ENCODE measurements around the gene SEMG2. TPM values are rescaled to one million over a fixed set of nuclear protein-coding genes. Genes with fewer than 3 reads are reported as not detected.

Gene SEMG2
- total and polyA plus RNA-seq, 9 of the 15 experiments (the other 6 are each of a cell fraction or from before 2014, with no cell fraction given) = not detected

DNA sequence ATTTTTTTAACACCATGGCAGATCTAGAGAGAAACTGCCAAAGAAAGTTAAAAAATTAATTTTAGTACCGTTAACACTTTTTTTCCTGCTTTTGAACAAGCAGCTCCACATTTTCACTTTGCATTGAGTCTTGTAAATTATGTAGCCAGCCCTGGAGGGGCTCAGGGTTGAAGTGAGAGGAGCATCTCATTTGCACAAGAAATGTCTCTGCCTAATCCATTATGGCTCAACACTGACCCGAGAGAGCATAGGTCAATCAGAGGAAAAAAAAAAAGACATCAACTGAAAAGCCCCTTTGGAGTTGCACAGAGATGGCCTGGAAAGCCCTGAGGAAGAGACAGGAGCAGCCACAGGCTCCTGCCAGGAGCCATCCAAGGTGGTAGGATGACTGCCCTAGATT is 37.5 kb downstream of the SEMG2 start:
- in situ Hi-C loops (cut with MboI) = no loop called here
- 0% methylated on average over 2 of the region's 2 CpGs for WGBS (ENCODE audit: insufficient coverage, low coverage, missing lambda C conversion rate)

More for the DNA sequence above, 37.5 kb downstream of the SEMG2 start:
- Histone ChIP-seq H4K20me1 (replicated peaks; ENCODE audit: control insufficient read depth, insufficient read depth, low read length) (no peaks in the 10 kb centered on the region; the same call in 1 of the 2 replicates), H3K79me2 (ENCODE audit: control insufficient read depth, insufficient read depth, low read length) (no peaks in the 10 kb centered on the region), H3K4me1 (replicated peaks in 1 of 2; ENCODE audit: control insufficient read depth in 2 of 2, insufficient read depth in 2 of 2, low read length in 2 of 2) (no peaks in the 10 kb centered on the region), H3K9ac (ENCODE audit: insufficient read depth in 1 of 2, low read depth in 2 of 2, low read length in 2 of 2) (no peak overlapping the region), H3K27ac (ENCODE audit: extremely low read depth, low read depth, low read length) (no peak overlapping the region), H3K4me2 (ENCODE audit: insufficient read depth, low read length) (no peak overlapping the region), H3K36me3 (ENCODE audit: control insufficient read depth, insufficient read depth, low read length) (no peaks in the 10 kb centered on the region), H3K27me3 (ENCODE audit: control insufficient read depth in 2 of 2, insufficient read depth in 2 of 2, low read length in 2 of 2) (peaks cover 0 to 5% of the 10 kb centered on the region in 2 experiments; a peak in 2 of 5 replicates), H3K4me3 (no peak overlapping the region), H3K9me1 (ENCODE audit: control insufficient read depth, insufficient read depth, low read length) (no peaks in the 10 kb centered on the region), H2AFZ (ENCODE audit: low read depth, low read length) (no peak overlapping the region), H3K9me3 (replicated peaks; ENCODE audit: control insufficient read depth, insufficient read depth, low read depth, low read length) (no peaks in the 10 kb centered on the region)
- ChIA-PET CTCF (ENCODE audit: low intra/inter-chr PET ratio) (no interaction called here), POLR2A (no interaction called here)
- no peak for TF ChIP-seq PPARD (CRISPR knock-in tag; IDR thresholded peaks at IDR 0.05)
- TF ChIP-seq, protein P1, sequence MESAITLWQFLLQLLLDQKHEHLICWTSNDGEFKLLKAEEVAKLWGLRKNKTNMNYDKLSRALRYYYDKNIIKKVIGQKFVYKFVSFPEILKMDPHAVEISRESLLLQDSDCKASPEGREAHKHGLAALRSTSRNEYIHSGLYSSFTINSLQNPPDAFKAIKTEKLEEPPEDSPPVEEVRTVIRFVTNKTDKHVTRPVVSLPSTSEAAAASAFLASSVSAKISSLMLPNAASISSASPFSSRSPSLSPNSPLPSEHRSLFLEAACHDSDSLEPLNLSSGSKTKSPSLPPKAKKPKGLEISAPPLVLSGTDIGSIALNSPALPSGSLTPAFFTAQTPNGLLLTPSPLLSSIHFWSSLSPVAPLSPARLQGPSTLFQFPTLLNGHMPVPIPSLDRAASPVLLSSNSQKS (CRISPR knock-in tag; IDR thresholded peaks at IDR 0.05) = no peak
- TF ChIP-seq PTTG1 (tag; IDR thresholded peaks at IDR 0.05; ENCODE audit: low read depth) = no peak
- no peak for TF ChIP-seq ZNF274 (IDR thresholded peaks at IDR 0.05; ENCODE audit: borderline replicate concordance, low read depth, low read length)
- no peak for TF ChIP-seq ZNF395 (CRISPR knock-in tag; IDR thresholded peaks at IDR 0.05)
- TF ChIP-seq, protein P2, sequence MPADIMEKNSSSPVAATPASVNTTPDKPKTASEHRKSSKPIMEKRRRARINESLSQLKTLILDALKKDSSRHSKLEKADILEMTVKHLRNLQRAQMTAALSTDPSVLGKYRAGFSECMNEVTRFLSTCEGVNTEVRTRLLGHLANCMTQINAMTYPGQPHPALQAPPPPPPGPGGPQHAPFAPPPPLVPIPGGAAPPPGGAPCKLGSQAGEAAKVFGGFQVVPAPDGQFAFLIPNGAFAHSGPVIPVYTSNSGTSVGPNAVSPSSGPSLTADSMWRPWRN (IDR thresholded peaks at IDR 0.05; ENCODE audit: low read depth) = no peak
- TF ChIP-seq RFX7 (CRISPR knock-in tag; IDR thresholded peaks at IDR 0.05) = no peak
- FAIRE-seq (no peak), ATAC-seq (no peak), DNase-seq (ENCODE audit: extremely low read depth in 1 of 4, low spot score in 3 of 4) (no peak)
- BruUV-seq (replicated peaks) = no TSS peak
- intact Hi-C loops (cut with micrococcal nuclease) = no loop called here
